Measurements from ENCODE around the gene NPRL2. TPM values are rescaled to one million over a fixed set of nuclear protein-coding genes. Genes with fewer than 3 reads are reported as not detected.

Gene NPRL2
- 19.4 TPM for total RNA-seq

DNA sequence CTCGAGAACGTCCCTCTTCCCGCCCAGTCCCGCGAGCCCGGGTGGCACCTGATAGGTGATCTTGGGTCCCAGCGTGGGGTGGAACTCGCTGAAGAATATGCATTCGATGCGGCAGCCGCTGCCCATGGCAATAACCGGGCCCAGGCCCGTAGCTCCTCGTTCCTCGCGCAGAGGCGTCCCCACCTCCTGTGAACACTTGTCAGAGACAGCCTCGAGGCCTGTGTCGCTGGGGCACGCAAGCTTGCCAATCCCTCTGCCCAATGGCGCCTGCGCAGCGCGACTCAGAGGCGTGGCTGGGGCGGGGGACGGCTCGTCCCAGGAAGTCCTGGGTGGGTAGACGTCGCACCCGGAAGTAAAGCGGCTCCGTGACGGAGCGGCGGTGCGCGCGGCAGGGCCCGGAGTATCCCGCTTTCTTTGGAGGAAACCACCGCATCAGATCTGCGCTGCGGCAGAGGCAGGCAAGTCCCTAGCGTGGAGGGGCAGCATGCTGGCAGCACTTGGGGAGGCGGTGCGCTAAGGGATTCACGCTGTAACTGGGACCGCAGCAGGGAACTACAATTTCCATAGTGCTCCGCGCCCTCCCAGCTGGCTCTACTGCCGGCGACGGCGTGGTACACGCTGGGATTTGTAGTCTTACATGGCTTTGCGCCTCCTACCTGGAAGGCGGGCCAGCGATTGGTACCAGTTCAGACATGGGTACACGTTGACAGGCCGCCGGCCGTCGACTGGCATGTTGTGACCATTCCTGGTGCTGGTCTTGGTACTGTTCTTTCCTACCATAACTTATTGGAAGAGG is at the start of gene NPRL2, which contains the start of gene CYB561D2:
NPRL2 (minus strand) TSS at position 249 of the 796 bp plus-strand sequence; CDS start at position 126, 123 bp downstream.
CYB561D2 (plus strand) TSS at position 336 of the 796 bp plus-strand sequence. CDS start 572 bp downstream, outside the sequence.
- peak; percentile 98 for DNase-seq

DNA sequence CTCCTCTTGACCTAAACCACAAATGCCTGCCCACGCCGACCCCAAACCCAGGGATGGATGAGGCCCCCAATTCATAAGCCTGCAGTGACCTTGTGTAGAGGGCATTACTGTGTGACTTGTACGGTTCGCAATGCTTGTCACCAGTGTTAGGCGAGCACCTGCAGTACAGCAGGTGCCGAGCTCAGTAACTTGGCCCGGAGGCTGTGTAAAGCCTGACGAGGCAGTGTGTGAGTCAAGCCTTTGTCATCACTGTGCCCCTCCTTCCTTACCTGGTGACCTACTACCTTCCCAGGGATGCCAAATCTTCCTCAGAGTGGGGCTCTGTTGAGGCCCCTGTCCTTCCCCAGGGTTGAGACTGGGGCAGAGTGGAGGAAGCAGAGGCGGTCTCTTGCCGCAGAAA is 45.9 kb upstream of the NPRL2 start:
- no peak for DNase-seq

DNA sequence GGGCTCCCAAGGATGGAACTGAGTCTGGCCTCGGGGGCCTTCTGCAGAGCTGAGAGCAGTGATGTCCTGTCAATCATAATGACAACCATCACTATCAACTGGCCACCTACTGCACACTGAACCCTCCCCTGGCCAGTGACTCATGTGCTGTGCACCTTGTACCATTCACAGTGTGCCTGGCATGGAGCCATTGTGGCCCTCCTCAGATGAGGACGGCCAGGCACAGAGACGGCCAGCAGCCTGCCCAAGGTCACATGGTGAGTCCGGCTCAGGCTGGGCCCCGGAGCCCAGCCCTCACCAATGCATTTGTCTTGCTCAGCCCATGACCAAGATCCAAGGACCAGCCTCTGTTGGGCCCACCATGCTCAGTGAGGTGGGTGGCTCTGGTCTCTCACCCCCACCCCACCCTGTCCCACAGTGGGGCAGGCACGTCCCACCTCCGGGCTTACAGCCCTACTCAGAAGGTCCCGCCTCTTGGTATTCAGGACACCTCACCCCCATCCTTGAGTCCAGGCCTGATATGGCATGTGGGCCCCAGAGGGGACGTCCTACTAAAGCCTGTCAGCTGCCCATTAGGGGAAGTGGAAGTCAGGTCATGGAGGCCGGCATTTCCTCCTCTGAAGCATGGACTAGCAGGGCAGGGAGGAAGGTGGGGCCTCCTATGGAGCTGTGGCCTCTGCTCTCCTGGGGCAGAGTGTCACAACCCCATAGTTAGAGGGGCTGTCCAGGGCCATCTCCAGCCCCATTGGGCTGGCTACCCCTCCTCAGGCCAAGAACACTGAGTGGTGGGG is 44.7 kb upstream of the NPRL2 start:
- no peak for DNase-seq

DNA sequence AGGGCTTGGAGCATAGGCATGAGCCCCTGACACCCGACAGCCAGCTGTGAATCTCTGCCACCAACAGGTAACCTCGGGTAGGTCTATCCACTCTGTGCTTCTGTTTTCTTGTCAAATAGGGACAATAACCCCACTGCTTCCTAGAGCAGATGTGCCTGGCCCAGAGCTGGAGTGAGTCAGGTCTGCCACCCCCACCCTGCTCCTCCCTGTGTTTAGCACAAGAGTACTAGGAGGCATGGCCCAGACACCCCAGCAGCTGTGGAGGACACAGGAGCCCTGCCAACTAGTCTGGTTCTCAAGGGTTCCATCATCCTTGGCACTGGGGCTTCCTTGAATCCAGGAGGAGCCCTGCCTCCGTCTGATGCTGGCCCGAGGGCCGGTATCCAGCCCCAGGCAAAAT is 42.5 kb upstream of the NPRL2 start:
- no peak for DNase-seq

DNA sequence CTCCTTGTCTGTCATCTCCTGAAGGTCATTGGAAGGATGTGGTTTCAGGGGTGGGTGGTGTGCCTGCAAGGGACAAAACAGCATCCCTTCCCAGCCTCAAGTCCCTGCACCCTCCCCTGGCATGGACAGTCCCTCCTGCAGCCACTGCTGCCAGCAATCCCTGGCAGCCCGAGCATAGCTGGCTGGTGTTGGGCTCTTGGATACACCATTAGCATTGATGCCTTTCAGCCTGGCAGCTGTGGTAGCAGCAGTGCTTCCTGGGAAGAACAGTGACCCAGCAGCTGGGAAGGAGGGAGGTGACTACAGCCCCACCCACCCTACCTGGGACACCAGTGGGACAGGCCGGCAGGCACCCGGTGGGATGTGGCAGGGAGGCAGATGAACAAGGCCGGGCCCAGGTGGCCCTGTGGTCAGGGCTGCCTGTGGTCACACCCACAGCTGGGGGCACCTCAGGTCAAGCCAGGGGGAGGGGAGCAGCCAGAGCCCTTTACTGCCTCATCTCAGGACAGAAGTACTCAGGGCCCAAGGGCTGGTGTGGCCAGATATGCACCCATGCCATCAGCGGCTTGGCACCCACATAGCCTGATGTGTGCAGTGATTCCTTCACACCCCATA is 41.6 kb upstream of the NPRL2 start:
- DNase-seq, result peak; percentile 83

DNA sequence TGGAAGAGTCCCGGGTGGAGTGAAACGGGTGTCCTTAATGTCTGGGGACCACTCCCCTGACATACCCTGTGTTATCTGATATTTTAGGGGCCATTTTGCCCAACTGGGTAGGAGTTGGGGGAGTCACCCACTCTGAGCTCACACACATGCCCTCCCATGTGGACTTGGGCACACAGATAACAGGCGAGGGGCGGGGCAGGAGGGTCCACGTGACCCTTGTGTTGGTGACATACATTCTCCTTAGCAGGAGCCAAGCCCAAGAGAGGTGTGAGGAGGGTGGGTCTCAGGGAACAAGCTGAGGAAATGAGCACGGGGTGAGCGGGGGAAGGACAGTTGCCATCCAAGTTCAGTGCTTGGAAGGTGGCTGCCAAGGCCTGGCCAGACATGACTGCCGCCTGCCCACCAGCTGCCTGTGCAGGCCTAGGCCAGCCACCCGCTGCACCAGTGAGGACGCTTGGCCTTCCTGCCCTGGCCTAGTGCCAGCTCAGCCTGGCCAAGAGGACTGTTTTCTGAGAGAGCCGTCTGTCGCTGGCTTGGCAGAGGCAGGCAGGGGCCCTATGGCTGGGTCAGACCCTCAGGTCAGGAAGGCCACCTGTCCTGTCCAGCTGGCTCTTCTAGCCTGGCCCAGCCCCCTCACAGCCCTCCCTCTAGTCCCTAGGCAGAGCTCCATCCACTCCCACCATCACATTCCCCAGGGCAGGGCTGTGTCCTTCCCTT is 40.1 kb upstream of the NPRL2 start:
- DNase-seq, result peak; percentile 93

DNA sequence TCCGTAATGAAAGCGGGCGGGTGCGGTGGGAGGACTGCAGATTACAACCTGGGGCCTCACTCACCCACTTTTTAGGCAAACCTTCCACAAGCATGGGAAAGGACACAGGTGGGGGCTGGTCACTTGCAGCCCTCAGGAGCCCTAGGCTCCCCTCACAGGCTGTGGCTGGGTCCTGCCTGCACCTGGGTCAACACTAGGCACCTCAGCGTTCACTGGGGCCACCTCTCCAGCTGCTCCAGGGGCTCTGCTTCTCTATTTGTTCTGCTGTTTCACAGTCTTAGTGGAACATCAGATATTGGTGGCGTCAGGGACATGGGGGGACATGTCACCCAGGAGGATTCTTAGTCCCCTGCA is 38.8 kb upstream of the NPRL2 start:
- no peak for DNase-seq

DNA sequence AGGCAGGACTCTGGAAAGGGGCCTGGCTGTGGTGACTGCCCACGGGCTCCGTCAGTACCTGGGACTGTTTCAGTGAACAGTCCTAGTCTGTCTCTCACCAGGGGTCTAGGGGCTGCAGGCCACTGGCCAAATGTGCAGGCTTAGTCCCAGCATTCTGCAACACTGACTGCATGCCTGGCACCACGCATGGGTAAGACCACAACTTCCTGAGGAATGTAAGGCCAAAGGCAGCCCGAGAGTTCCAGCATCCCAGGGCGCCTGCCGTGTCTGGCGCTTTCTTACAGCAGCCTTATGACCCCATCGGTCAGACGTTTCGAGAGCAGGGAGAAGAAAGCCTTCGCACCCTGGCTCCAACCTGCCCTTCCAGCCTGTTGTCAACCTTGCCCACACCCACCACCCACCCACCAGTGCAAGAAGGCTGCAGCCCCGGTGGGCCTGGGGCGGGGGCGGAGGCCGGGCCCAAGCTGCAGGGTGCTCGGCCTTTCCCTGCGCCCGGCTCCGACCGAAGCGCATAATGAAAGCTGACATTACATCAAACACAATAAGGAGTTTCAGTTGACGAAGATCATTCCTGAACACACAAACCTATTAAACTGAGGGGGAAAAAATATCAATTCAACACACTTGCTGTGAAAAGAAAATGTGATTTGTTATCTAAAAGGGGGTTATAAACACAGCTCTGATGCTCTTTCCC is 38.3 kb upstream of the NPRL2 start:
- no peak for DNase-seq

DNA sequence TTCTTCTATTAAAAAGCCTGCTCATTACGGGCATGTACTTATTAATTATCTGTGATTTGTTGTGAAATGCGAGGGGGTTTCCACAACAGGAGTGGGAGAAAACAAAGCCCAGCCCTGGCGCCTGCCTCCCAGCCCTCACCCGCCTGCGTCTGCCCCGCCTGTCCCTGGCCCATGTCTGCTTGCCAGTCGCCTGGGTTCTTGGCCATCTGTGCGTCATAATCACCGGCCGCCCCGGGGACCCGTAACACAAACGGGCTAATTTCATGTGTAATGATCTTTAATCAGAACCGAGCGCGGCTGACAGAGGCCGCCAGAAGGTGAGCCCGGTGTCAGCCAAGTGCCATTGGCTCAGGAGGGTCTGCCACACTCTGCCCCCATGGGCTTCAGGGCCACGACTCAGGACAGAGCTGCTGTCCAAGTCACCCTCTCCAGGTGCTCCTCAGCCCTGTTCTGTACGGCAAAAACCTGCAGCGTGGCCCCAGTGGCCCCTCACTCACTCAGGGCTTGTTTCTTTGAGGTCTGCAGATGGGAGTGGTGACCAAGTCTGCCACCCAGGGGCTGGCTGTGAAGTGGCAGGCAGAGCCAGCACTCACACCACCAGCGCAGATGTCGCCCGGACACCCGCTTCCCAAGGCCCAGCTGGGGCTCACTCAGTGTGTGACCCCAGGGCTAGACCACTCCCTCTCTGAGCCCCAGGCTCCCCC is 37.6 kb upstream of the NPRL2 start:
- peak; percentile 56 for DNase-seq

DNA sequence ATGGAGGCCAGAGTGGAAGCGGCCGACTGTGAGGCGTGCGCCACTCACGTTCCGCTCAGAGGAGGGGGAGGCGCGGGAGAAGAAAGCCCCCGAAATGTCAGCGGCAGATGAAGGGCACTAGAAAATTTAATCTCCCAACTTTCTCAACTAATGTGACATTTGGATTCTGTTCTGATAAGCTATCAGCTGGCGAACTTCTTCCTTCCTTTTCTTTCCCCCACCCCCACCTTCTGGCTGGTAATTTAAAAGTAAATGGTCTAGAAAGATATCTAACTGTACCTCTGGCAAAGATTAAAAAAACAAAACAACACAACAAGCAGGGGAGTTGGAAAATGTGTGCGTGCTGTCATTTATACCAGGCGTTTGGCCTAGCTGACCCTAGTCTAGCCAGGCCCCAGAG is 35.2 kb upstream of the NPRL2 start:
- no peak for DNase-seq

DNA sequence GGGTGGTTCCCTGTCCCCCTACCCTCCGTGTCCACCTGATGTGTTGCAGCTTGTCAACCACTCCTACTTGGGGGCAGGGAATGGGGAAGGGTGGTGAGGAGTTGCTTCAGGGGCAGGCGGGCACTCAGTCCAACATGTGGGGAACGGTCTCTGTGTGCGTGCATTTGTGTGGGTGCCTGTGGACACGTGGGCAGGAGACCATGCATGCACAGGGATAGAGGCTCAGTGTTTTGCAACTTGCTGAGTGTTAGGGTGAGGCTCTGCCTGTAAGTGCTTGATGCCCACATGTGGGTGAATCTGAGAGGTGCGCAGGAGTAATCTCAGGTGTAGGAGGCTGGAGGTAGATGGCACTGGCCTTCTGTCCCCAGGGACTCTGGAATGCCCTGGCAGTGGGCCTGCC is 33.2 kb upstream of the NPRL2 start:
- no peak for DNase-seq

DNA sequence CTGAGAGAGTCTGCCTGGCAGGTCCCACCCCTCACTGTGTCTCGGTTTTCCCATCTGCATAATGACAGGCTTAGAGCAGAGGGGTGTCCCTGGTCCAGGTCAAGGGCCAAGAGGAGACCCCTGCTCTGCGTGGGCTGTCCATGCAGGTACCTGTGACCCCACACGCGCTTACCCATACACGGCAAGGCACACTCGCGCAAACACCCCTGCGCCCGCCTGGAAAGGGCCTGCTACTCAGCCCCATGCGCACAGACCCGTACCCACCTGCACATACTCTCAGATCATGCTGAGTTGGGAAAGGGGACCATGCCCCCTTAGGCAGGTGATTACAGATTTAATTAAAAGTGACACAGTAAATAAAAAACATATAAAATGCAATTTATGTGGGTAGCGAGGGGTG is 32.1 kb upstream of the NPRL2 start:
- no peak for DNase-seq

DNA sequence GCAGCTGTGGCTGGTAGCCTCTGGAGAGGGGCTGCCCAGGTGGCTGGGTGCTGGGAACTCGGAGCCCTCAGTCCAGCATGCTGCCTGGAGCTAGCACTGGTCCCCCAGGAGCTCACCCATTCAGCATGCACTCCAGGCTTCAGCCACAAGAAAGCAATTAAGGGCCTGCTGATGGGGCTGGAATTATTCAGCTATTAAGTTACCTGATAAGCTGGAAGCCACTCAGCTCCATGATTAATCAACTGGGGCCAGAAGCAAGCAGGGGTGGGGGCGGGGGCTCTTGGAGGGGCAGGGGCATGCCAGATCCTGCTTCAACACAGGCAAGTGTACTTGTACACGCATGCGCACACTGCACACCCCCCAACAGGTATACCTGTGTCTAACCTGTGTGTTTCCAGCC is 30.8 kb upstream of the NPRL2 start:
- no peak for DNase-seq

DNA sequence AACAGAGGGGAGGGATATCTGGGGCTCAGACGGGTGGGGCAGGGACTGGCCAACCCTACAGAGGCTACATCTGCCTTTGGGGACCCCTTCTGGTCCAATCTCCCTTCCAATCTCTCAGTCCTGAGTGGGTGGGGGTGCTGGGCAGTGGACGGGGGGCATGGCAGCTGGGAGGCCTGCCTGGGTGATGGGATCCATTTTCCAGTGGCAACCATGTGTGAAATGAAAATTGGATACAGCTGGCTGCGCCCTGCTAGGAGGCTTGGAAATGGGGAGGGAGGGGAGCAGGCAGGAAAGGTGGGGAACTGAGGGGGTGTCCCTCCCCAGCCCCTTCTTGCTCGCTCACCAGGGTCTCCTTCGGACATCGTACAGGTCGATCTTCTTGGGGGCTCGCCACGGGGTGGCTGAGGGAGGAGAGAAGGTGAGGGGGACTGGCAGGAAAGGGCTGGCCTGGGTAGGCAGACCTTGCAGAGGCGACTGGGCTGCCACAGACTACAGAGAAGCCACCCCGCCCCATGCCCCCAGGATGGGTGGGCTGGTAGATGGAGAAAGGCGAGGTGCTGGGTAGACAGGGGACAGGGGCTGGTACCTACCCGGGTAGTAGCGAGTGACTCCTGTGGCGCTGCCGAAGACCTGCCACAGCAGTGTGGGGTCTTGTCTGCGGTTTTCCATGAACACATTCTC is 30.0 kb upstream of the NPRL2 start:
- DNase-seq, result no peak

DNA sequence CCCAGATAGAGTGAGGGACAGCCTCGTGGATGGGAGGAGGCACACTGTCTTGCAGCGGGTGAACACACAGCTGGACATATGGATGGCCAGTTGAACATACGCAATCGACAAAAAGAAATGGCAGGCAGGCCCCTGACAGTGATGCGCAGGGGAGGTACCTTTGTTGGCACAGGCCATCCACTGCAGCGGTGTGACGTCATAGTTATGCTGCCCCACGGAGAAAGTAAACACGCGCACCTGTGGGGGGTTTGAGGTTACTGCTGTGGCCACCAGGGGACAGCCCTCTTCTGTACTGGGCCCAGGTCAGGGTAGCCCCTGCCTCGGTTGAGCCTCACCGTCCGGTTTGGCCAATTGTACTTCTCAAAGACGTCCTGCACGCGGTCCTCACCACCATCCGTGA is 28.2 kb upstream of the NPRL2 start:
- DNase-seq, result no peak

DNA sequence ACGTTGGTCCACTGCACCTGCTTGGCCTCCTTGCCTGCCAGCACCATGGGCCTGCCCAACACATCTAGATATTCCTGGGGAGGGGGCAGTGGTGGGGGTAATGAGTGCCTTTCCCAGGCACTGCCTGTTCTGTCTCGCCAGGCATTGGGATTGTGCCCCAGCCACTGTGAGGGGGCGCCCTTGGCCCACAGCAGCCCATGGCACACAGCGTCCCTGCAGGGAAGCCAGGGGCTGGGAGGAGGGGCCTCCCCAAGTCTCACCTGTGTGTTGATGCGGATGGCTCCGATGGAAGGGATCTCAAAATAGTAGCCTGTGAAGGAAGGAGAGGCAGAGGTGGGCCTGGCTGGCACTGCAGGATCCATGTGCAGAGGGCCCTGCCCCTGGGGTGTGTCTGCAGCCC is 27.4 kb upstream of the NPRL2 start:
- no peak for DNase-seq

DNA sequence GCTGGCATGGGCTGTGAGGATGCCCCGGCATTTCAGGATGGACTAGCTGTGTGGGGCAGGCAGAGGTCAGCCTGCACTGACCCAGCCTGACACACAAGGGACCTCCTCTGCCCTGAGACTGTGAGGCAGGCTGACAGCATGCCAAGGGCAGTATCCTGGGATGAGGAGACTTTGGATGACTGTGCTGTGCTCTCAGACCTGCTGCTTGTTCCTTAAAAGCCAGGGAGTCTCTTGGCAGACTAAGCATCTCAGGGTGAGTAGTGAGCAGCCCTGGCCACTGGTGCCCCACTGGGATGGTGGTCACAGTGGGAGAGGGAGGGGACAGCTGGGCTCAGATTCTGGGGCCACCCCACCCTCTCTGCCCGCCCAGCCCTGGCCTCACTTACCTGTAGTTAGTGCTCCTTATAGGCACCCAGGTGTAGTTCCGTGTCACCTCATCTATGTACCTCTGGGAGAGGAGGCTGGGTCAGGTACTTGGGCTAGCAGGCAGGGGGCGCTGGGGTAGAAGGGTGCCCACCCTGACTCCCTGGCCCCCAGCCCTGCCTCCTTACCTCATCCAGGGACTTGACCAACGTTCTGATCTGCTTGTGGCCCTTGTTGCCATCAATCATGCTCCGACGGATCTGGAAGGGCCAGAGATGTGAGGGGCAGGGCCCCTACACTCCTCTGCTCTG is 24.8 kb upstream of the NPRL2 start:
- DNase-seq, result no peak

DNA sequence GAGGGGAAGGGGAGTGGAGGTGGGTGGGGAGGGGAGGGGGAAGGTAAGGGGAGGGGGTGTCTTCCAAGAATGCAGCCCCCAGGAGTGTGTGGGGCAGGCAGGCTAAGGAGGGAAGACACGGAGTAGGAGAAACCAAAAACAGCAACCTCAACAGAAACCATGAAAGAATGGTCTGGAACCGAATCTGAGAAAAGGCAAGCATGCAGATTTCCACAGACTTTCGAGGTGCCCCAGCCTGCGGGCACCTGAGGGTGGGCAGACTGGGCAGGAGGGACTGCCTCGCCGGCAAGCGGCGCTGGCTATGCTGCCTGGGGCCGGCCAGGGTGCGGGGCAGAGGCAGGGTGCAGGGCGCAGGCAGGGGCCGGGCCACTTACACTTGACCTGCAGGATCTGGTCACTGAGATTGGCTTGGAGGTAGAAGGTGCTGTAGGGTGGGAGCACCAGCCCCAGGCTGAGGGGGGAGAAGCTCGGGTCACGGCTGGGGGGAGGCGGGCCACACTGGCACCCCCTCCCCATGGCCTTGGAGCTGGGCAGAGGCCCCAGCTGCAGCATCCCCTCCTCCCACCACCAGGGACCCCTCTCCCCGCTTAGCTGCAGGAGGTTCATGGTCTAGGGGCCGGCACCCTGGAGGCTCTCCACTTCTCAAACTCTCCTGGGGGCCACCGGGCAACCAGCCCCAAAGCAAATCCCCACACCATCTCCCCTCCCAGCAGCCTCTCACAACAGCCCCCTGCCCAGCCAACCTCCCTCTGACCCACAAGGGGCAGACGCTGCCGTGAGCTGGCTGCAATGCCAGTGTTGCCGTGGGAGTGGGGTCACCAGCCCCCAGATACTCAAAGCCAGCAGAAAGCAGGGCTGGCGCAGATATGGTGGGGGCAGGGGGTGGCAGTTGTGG is 24.0 kb upstream of the NPRL2 start:
- DNase-seq, result no peak

Measured in tongue (tissue), 2 donors.